Natural killer cell (primary cell): ENCODE results near the gene TCHHL1. TPM values are rescaled to one million over a fixed set of nuclear protein-coding genes. Genes with fewer than 3 reads are reported as not detected.

Experiments used
- ATAC-seq, 3 donors: fragments of 150-1000 bp in 2 of 3; fragments of 200-7000 bp in 1 of 3; cut with Tn5 transposase; 1 replicate in 1 of 3; 2 replicates in 2 of 3; pipeline ENCODE4 v1.10.0; 2021; ENCODE audit warnings: mild to moderate bottlenecking in 2 of 3, moderate library complexity in 2 of 3
- DNase-seq, 2 donors: peaks; one replicate each; pipeline versions ENCODE4 v3.0.0 to v3.0.0-alpha.2; 2013 to 2021; ENCODE audit warnings: mixed read lengths in 1 of 2
- H3K27ac ChIP-seq: one replicate; pipeline ENCODE4 v1.5.1; 2013; ENCODE audit warnings: mild to moderate bottlenecking, low read length
- H3K27me3 ChIP-seq: one replicate; pipeline ENCODE4 v1.6.1; 2013; ENCODE audit warnings: low read length; ENCODE audit not compliant: control insufficient read depth, insufficient read depth
- H3K36me3 ChIP-seq: one replicate; pipeline ENCODE4 v1.6.1; 2013; ENCODE audit warnings: low read length; ENCODE audit not compliant: control insufficient read depth, insufficient read depth
- H3K4me1 ChIP-seq: one replicate; pipeline ENCODE4 v1.6.1; 2013; ENCODE audit warnings: low read length; ENCODE audit not compliant: control insufficient read depth, insufficient read depth
- H3K4me3 ChIP-seq: one replicate; pipeline ENCODE4 v1.5.1; 2013; ENCODE audit warnings: low read length
- H3K9me3 ChIP-seq: one replicate; pipeline ENCODE4 v1.6.1; 2013; ENCODE audit warnings: low read length; ENCODE audit not compliant: control insufficient read depth, insufficient read depth
- H3K27ac Mint-ChIP-seq, 2 donors: one replicate each; pipeline ENCODE4 v1.8.0; 2022; ENCODE audit warnings: mild to moderate bottlenecking in 2 of 2, mixed read lengths in 2 of 2, moderate library complexity in 1 of 2
- H3K27me3 Mint-ChIP-seq, 2 donors: one replicate each; pipeline ENCODE4 v1.8.0; 2022; ENCODE audit warnings: low read depth in 2 of 2, mixed read lengths in 2 of 2
- H3K36me3 Mint-ChIP-seq: one replicate; pipeline ENCODE4 v1.8.0; 2022; ENCODE audit warnings: mixed read lengths
- H3K4me1 Mint-ChIP-seq, 2 donors: one replicate each; pipeline ENCODE4 v1.8.0; 2022; ENCODE audit warnings: mixed read lengths in 2 of 2
- H3K4me3 Mint-ChIP-seq: one replicate; pipeline ENCODE4 v1.8.0; 2022; ENCODE audit warnings: mild to moderate bottlenecking, moderate library complexity, mixed read lengths
- H3K9me3 Mint-ChIP-seq, 2 donors: one replicate each; pipeline ENCODE4 v1.8.0; 2022; ENCODE audit warnings: mixed read lengths in 2 of 2
- WGBS: methylation state at CpG from one replicate; pipeline ENCODE4 v1.1.7; 2013; ENCODE audit warnings: missing lambda C conversion rate; ENCODE audit not compliant: insufficient coverage; 5-methylcytosine and 5-hydroxymethylcytosine counted together
- intact Hi-C: fragments of 100-400 bp; cut with micrococcal nuclease; formaldehyde crosslinking; loops from one replicate; pipeline ENCODE4 v1.14.2; 2022
- total RNA-seq, 4 donors: library from RNA; stranded (reverse); fragments of 120-200 nt in 1 of 4; gene quantifications; one replicate each; pipeline versions ENCODE4 v1.2.3 to v1.2.4, GENCODE V29; 2013 to 2022
- TF ChIP-seq, protein P1 (sequence below): fragments of 200-600 bp; IDR thresholded peaks from one replicate; pipeline ENCODE4 v1.8.0; 2022; ENCODE audit warnings: antibody characterized with exemption

The TCHHL1 gene
- total RNA-seq, 3 donors from 2014 or later (not counting 1 experiment from before 2014, with no cell fraction given): not detected

DNA sequence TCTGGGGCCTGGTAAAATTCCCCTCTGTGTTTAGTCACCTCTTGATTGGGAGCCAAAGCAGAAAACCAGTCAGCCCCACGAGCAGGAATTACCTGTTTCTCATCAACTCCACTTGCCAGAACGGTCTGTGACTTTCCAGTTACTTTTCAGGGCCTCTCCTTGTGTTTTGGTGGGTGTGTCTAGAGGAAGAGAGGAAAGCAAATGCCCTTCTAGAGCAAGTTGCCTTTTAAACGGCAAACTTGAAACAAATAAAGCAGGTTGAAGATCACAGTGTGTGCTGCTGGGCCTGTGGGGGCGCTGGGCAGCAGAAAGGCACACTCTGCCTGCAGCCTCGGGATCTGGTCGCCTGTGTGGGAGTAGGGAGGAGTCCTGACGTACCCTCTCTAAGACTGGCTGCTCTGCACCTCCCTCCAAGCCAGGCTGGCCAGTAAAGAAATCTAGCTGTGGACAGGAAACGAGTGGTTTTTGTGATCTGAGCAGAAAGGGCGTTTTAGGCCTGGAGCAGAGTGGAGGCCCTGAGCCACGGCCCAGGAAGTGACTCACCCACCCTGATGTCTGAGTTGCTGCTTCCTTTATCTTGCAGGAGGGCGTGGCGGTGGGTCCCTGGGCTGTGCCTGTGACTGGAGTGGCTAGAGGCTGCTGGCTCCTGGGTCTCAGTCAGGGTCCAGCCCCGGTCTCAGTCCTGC, 41.0 kb downstream of the TCHHL1 start:
- peaks cover 29% of the 10 kb centered on the region for H3K4me1 ChIP-seq
- Mint-ChIP-seq H3K4me3 (peak overlapping the region; percentile 86), H3K27me3 (no peaks in the 10 kb centered on the region), H3K27ac (peak overlapping the region; percentile 95 to 97), H3K36me3 (no peaks in the 10 kb centered on the region), H3K4me1 (peaks cover 16 to 20% of the 10 kb centered on the region in 2 donors), H3K9me3 (no peaks in the 10 kb centered on the region)
- no peaks in the 10 kb centered on the region for H3K9me3 ChIP-seq
- peak; percentile 80 to 91 for DNase-seq
- H3K36me3 ChIP-seq: no peaks in the 10 kb centered on the region
- WGBS: 3% methylated on average over 13 of the region's 13 CpGs
- TF ChIP-seq, protein P1, sequence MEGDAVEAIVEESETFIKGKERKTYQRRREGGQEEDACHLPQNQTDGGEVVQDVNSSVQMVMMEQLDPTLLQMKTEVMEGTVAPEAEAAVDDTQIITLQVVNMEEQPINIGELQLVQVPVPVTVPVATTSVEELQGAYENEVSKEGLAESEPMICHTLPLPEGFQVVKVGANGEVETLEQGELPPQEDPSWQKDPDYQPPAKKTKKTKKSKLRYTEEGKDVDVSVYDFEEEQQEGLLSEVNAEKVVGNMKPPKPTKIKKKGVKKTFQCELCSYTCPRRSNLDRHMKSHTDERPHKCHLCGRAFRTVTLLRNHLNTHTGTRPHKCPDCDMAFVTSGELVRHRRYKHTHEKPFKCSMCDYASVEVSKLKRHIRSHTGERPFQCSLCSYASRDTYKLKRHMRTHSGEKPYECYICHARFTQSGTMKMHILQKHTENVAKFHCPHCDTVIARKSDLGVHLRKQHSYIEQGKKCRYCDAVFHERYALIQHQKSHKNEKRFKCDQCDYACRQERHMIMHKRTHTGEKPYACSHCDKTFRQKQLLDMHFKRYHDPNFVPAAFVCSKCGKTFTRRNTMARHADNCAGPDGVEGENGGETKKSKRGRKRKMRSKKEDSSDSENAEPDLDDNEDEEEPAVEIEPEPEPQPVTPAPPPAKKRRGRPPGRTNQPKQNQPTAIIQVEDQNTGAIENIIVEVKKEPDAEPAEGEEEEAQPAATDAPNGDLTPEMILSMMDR: peak; percentile 53
- peak; percentile 89 to 95 (median 91) for ATAC-seq
- H3K27ac ChIP-seq: peak overlapping the region; percentile 94
- H3K27me3 ChIP-seq: no peaks in the 10 kb centered on the region
- peak overlapping the region; percentile 14 for H3K4me3 ChIP-seq
- intact Hi-C loops: loop anchor here (1.0 to 5.0 kb wide), 2 partner anchors 12 to 101 kb away; no protein-coding TSS in a partner anchor

DNA sequence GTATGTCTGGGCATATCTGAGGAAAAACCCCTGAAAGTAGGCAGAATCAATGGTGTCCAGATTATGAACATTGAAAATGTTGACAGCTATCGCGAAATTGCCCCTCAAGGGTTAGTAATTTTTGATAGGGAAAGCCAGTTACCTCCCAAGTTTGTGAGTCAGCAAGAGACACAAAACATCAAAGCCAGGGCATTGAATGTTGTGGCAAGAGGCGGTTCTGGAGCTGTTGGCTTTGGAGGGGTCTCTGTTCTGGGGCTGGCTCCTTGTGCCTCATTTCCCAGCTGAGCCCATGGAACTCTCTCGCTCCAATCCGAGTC, 41.5 kb downstream of the TCHHL1 start:
- DNase-seq: no peak
- H3K4me1 ChIP-seq: peaks cover 26% of the 10 kb centered on the region
- H3K9me3 Mint-ChIP-seq: no peaks in the 10 kb centered on the region

DNA sequence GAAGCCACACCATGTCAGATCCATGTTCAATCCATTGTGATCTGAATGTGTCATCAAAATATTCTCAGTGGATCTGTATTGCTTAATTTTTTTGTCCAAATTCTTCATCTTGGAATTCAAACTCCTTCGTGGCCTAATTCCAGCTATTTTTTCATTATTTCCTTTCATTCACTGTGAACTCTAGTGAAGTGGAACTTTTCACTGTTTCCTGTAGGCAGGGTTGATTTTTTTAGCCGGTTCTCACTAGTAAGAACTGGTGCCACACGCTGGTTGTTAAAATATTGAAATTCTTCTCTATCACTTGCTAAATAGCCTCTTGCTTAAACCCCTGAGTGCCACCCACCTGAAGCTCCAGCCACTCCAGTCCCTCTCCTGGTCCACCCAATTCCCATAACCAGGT, 44.5 kb downstream of the TCHHL1 start:
- no peak overlapping the region for H3K4me3 ChIP-seq
- H3K36me3 Mint-ChIP-seq: no peaks in the 10 kb centered on the region
- H3K4me1 ChIP-seq: peaks cover 26% of the 10 kb centered on the region
- H3K27me3 Mint-ChIP-seq: no peaks in the 10 kb centered on the region
- no peaks in the 10 kb centered on the region for H3K9me3 Mint-ChIP-seq
- H3K4me1 Mint-ChIP-seq: peaks cover 15 to 16% of the 10 kb centered on the region in 2 donors
- TF ChIP-seq, protein P1: no peak
- H3K27ac ChIP-seq: no peak overlapping the region
- no peak for DNase-seq
- WGBS: no CpG with 5 or more reads among the region's 3 CpGs
- H3K27me3 ChIP-seq: no peaks in the 10 kb centered on the region
- no peaks in the 10 kb centered on the region for H3K36me3 ChIP-seq
- no peak overlapping the region for H3K4me3 Mint-ChIP-seq
- ATAC-seq: no peak
- no peaks in the 10 kb centered on the region for H3K9me3 ChIP-seq
- intact Hi-C loops: no loop called here
- no peak overlapping the region for H3K27ac Mint-ChIP-seq

More for the DNA sequence above, 41.5 kb downstream of the TCHHL1 start:
- Histone ChIP-seq H3K4me3 (peak overlapping the region; percentile 14), H3K36me3 (no peaks in the 10 kb centered on the region), H3K27me3 (no peaks in the 10 kb centered on the region), H3K27ac (peak overlapping the region; percentile 94), H3K9me3 (no peaks in the 10 kb centered on the region)
- ATAC-seq: no peak
- 70% methylated on average over 5 of the region's 5 CpGs for WGBS
- TF ChIP-seq, protein P1: no peak
- H3K4me1 Mint-ChIP-seq: peaks cover 15 to 16% of the 10 kb centered on the region in 2 donors
- H3K4me3 Mint-ChIP-seq: peak overlapping the region; percentile 86
- H3K36me3 Mint-ChIP-seq: no peaks in the 10 kb centered on the region
- intact Hi-C loops: loop anchor here (5.0 kb wide), 1 partner anchor 100 kb away; no protein-coding TSS in a partner anchor
- H3K27ac Mint-ChIP-seq: peak overlapping the region; percentile 95 to 97
- H3K27me3 Mint-ChIP-seq: no peaks in the 10 kb centered on the region

DNA sequence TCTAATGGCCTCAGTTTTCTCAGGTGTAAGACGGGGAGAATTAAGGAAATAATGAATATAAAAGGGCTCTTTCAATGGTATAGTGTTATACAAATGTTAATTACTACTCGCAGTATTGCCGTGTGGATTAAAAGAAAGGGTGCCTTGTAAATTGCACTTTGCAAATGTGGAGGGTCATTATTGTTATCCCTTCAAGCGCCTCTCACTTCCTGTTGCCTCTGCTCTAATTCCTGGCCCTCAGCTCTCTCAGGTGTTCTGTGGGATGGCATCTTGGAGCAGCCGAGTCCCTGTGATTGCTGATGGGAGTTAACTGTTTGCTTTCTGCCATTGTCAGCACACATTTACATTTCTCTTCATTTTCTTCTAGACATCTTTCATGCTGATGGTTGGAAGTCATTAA, 45.0 kb downstream of the TCHHL1 start:
- no peaks in the 10 kb centered on the region for H3K27me3 ChIP-seq
- intact Hi-C loops: no loop called here
- H3K36me3 ChIP-seq: no peaks in the 10 kb centered on the region
- Mint-ChIP-seq H3K4me1 (peaks cover 15 to 16% of the 10 kb centered on the region in 2 donors), H3K9me3 (no peaks in the 10 kb centered on the region), H3K36me3 (no peaks in the 10 kb centered on the region), H3K27ac (no peak overlapping the region), H3K27me3 (no peaks in the 10 kb centered on the region), H3K4me3 (no peak overlapping the region)
- no peak overlapping the region for H3K4me3 ChIP-seq
- no peak overlapping the region for H3K27ac ChIP-seq
- peaks cover 25% of the 10 kb centered on the region for H3K4me1 ChIP-seq
- no peak for ATAC-seq
- no peaks in the 10 kb centered on the region for H3K9me3 ChIP-seq
- 95% methylated on average over 4 of the region's 5 CpGs for WGBS
- no peak for DNase-seq
- TF ChIP-seq, protein P1: no peak
